Panc1 (cell line): ENCODE measurements around the gene HSD17B11. TPM values are rescaled to one million over a fixed set of nuclear protein-coding genes. Genes with fewer than 3 reads are reported as not detected.

ENCODE experiments used
- ATAC-seq: fragments of 200-7000 bp; cut with Tn5 transposase; 2 replicates; pipeline ENCODE4 v1.9.1; 2020; ENCODE audit warnings: mild to moderate bottlenecking, moderate library complexity
- BruUV-seq: library from RNA; stranded (reverse); fragments of 400-500 nt; replicated peaks from 2 replicates; lab custom pipeline; 2021; lab: Mats Ljungman, UMichigan
- CTCF ChIA-PET: fragments of 300-600 bp; sonication (Branson Sonifier 250); formaldehyde crosslinking; loops from one replicate; lab custom pipeline; 2022; ENCODE audit warnings: antibody characterized with exemption; lab: Charles Lee
- POLR2A ChIA-PET: fragments of 300-600 bp; sonication (Branson Sonifier 250); formaldehyde crosslinking; loops from one replicate; lab custom pipeline; 2022; ENCODE audit warnings: antibody characterized with exemption; lab: Charles Lee
- DNase-seq: peaks from one replicate; pipeline ENCODE4 v3.0.0-alpha.2; 2010; ENCODE audit warnings: low read depth, low spot score
- H3K27ac ChIP-seq: 2 replicates; pipeline ENCODE4 v1.5.1; 2011; ENCODE audit warnings: mild to moderate bottlenecking, low read length, inconsistent platforms
- H3K27me3 ChIP-seq: fragments of 200-500 bp; sonication (Bioruptor generic); 2 replicates; pipeline ENCODE4 v1.6.0; 2014; ENCODE audit warnings: low read length, inconsistent platforms; ENCODE audit not compliant: control insufficient read depth, insufficient read depth
- H3K36me3 ChIP-seq: fragments of 200-500 bp; sonication (Bioruptor generic); 2 replicates; pipeline ENCODE4 v1.5.1; 2014; ENCODE audit warnings: inconsistent platforms, mild to moderate bottlenecking, low read length, moderate library complexity; ENCODE audit not compliant: control insufficient read depth, insufficient read depth
- H3K4me1 ChIP-seq: 2 replicates; pipeline ENCODE4 v1.5.1; 2011; ENCODE audit warnings: inconsistent platforms, mild to moderate bottlenecking, low read length, moderate library complexity; ENCODE audit not compliant: control insufficient read depth, insufficient read depth
- H3K4me3 ChIP-seq, 2 experiments: 2 replicates each; pipeline ENCODE4 v1.5.1; 2011 to 2012; ENCODE audit warnings: low read depth in 2 of 2, low read length in 2 of 2, mild to moderate bottlenecking in 2 of 2, inconsistent platforms in 1 of 2, moderate library complexity in 1 of 2
- H3K9me3 ChIP-seq: fragments of 200-500 bp; sonication (Bioruptor generic); 2 replicates; pipeline ENCODE4 v1.5.1; 2014; ENCODE audit warnings: low read depth, mild to moderate bottlenecking, inconsistent platforms, low read length, moderate library complexity; ENCODE audit not compliant: control insufficient read depth, insufficient read depth
- CTCF ChIP-seq: fragments of 450-650 bp; IDR thresholded peaks from 2 replicates; pipeline ENCODE4 v1.5.1; 2017; ENCODE audit warnings: mild to moderate bottlenecking
- POLR2AphosphoS5 ChIP-seq: IDR thresholded peaks from 2 replicates; pipeline ENCODE4 v1.6.1; 2012; ENCODE audit warnings: mild to moderate bottlenecking, low read depth, low read length, moderate library complexity
- REST ChIP-seq, 2 experiments: IDR thresholded peaks; 2 replicates each; pipeline ENCODE4 v1.6.1; 2011 to 2012; ENCODE audit warnings: low read depth in 2 of 2, control low read depth in 1 of 2, low read length in 1 of 2, mild to moderate bottlenecking in 1 of 2, moderate library complexity in 1 of 2; ENCODE audit not compliant: insufficient read depth in 1 of 2
- SIN3A ChIP-seq: IDR thresholded peaks from 2 replicates; pipeline ENCODE4 v1.6.1; 2012; ENCODE audit warnings: low read depth, mild to moderate bottlenecking, low read length, moderate library complexity, borderline replicate concordance; ENCODE audit not compliant: insufficient read depth
- TCF7L2 ChIP-seq: IDR thresholded peaks from 2 replicates; pipeline ENCODE4 v1.6.1; 2011; ENCODE audit warnings: mild to moderate bottlenecking, low read depth, low read length, inconsistent platforms
- in situ Hi-C: cut with HindIII; loops from 2 replicates; pipeline ENCODE4 v1.10.0; 2016; ENCODE audit warnings: low sequenced_read_pairs, low pct_unique_long_range_greater_than_20kb
- intact Hi-C: fragments of 100-400 bp; cut with micrococcal nuclease; formaldehyde crosslinking; loops from one replicate; pipeline ENCODE4 v1.10.0; 2022; ENCODE audit not compliant: unreplicated experiment
- total RNA-seq: library from RNA; stranded (reverse); gene quantifications from one replicate; pipeline ENCODE4 v1.2.1, GENCODE V29; 2021; ENCODE audit not compliant: unreplicated experiment

Gene HSD17B11
- total RNA-seq, 1 experiment from 2014 or later: 34.9 TPM

GRCh38 chr4:87430038-87430437, 39.0 kb upstream of the HSD17B11 start:
- ChIA-PET CTCF (no interaction called here), POLR2A (no interaction called here)
- no peak overlapping the region for H3K27ac ChIP-seq
- in situ Hi-C loops: no loop called here
- no peaks in the 10 kb centered on the region for H3K9me3 ChIP-seq
- no peaks in the 10 kb centered on the region for H3K27me3 ChIP-seq
- DNase-seq (no peak), ATAC-seq (no peak)
- intact Hi-C loops: no loop called here
- no peaks in the 10 kb centered on the region for H3K36me3 ChIP-seq
- BruUV-seq: no TSS peak
- TF ChIP-seq POLR2AphosphoS5: no peak
- no peak for TF ChIP-seq CTCF
- no peak for TF ChIP-seq SIN3A
- TF ChIP-seq REST (IDR thresholded peaks at IDR 0.05; ENCODE audit: insufficient read depth in 1 of 2, low read depth in 2 of 2, low read length in 1 of 2): no peak
- TF ChIP-seq TCF7L2: no peak
- no peak overlapping the region for H3K4me3 ChIP-seq
- H3K4me1 ChIP-seq: peaks cover 3% of the 10 kb centered on the region

GRCh38 chr4:87428979-87429378, 38.0 kb upstream of the HSD17B11 start:
- intact Hi-C loops: no loop called here
- POLR2A ChIA-PET: no interaction called here
- CTCF ChIA-PET: no interaction called here
- Histone ChIP-seq H3K27ac (no peak overlapping the region), H3K4me3 (no peak overlapping the region), H3K27me3 (no peaks in the 10 kb centered on the region), H3K4me1 (peaks cover 3% of the 10 kb centered on the region), H3K9me3 (no peaks in the 10 kb centered on the region), H3K36me3 (no peaks in the 10 kb centered on the region)
- BruUV-seq: no TSS peak
- TF ChIP-seq REST (IDR thresholded peaks at IDR 0.05; ENCODE audit: insufficient read depth in 1 of 2, low read depth in 2 of 2, low read length in 1 of 2): no peak
- no peak for TF ChIP-seq SIN3A
- TF ChIP-seq POLR2AphosphoS5: no peak
- no peak for TF ChIP-seq TCF7L2
- no peak for TF ChIP-seq CTCF
- ATAC-seq: no peak
- DNase-seq: no peak
- in situ Hi-C loops: no loop called here
